Spinal cord (tissue), 10 donors: ENCODE measurements around the gene ATAD2B. TPM values are rescaled to one million over a fixed set of nuclear protein-coding genes. Genes with fewer than 3 reads are reported as not detected.

Experiments used
- DNase-seq, 6 donors: peaks; one replicate each; pipeline versions ENCODE4 v3.0.0 to v3.0.0-alpha.2; 2013 to 2015; ENCODE audit warnings: low spot score in 6 of 6, low read depth in 4 of 6
- H3K27ac ChIP-seq: one replicate; pipeline ENCODE4 v1.5.1; 2013; ENCODE audit warnings: low read depth, low read length, control low read depth
- H3K27me3 ChIP-seq: one replicate; pipeline ENCODE4 v1.6.1; 2013; ENCODE audit warnings: low read length; ENCODE audit not compliant: control insufficient read depth, insufficient read depth
- H3K36me3 ChIP-seq: one replicate; pipeline ENCODE4 v1.6.1; 2013; ENCODE audit warnings: low read length; ENCODE audit not compliant: control insufficient read depth, insufficient read depth
- H3K4me1 ChIP-seq: one replicate; pipeline ENCODE4 v1.6.1; 2013; ENCODE audit warnings: low read length; ENCODE audit not compliant: control insufficient read depth, insufficient read depth
- H3K4me3 ChIP-seq: one replicate; pipeline ENCODE4 v1.5.1; 2013; ENCODE audit warnings: low read depth, low read length, control low read depth
- H3K9me3 ChIP-seq: one replicate; pipeline ENCODE4 v1.6.1; 2013; ENCODE audit warnings: low read length; ENCODE audit not compliant: control insufficient read depth, insufficient read depth
- WGBS: methylation state at CpG from one replicate; pipeline ENCODE4 v1.1.5; 2013; ENCODE audit warnings: missing lambda C conversion rate; ENCODE audit not compliant: insufficient coverage; 5-methylcytosine and 5-hydroxymethylcytosine counted together
- polyA plus RNA-seq, 2 donors: library from polyadenylated mRNA; unstranded; fragments of 120-200 nt; gene quantifications; one replicate each; pipeline ENCODE4 v1.2.1, GENCODE V29; 2013; ENCODE audit not compliant: insufficient read length in 2 of 2
- total RNA-seq, 2 donors: library from RNA; depleted of rRNA in 1 of 2; stranded (reverse); fragments of 120-200 nt in 1 of 2; fragments of >200 nt in 1 of 2; gene quantifications; one replicate each; pipeline versions ENCODE4 v1.2.3 to v1.2.4, GENCODE V29; 2013 to 2014
- donor health status: healthy.

ATAD2B gene
- total and polyA plus RNA-seq, 4 donors, result 14.5 to 42.4 (median 22.6) TPM

GRCh38 chr2:23900133-23900532, 26.8 kb downstream of the ATAD2B start:
- 100% methylated on average over 3 of the region's 8 CpGs for WGBS
- no peaks in the 10 kb centered on the region for H3K4me1 ChIP-seq

GRCh38 chr2:23871206-23871605, 55.7 kb downstream of the ATAD2B start:
- H3K4me1 ChIP-seq, result no peaks in the 10 kb centered on the region
- no peak overlapping the region for H3K4me3 ChIP-seq
- no peak overlapping the region for H3K27ac ChIP-seq
- no peaks in the 10 kb centered on the region for H3K27me3 ChIP-seq
- DNase-seq, result no peak
- peaks cover 34% of the 10 kb centered on the region for H3K36me3 ChIP-seq
- no peaks in the 10 kb centered on the region for H3K9me3 ChIP-seq
- WGBS, result 95% methylated on average over 7 of the region's 7 CpGs

More at GRCh38 chr2:23900133-23900532, 26.8 kb downstream of the ATAD2B start:
- no peaks in the 10 kb centered on the region for H3K9me3 ChIP-seq
- DNase-seq, result no peak
- H3K4me3 ChIP-seq, result no peak overlapping the region
- H3K27me3 ChIP-seq, result no peaks in the 10 kb centered on the region
- H3K36me3 ChIP-seq, result no peaks in the 10 kb centered on the region
- H3K27ac ChIP-seq, result no peak overlapping the region

- H3K4me3 ChIP-seq, result no peak overlapping the region
- no CpG with 5 or more reads among the region's 2 CpGs for WGBS
- no peak overlapping the region for H3K27ac ChIP-seq
- DNase-seq, result no peak
- H3K36me3 ChIP-seq, result peaks cover 12% of the 10 kb centered on the region
- no peaks in the 10 kb centered on the region for H3K9me3 ChIP-seq
- H3K4me1 ChIP-seq, result no peaks in the 10 kb centered on the region
- H3K27me3 ChIP-seq, result no peaks in the 10 kb centered on the region
Observed at GRCh38 chr2:23867449-23867848, 59.5 kb downstream of the ATAD2B start.

DNA sequence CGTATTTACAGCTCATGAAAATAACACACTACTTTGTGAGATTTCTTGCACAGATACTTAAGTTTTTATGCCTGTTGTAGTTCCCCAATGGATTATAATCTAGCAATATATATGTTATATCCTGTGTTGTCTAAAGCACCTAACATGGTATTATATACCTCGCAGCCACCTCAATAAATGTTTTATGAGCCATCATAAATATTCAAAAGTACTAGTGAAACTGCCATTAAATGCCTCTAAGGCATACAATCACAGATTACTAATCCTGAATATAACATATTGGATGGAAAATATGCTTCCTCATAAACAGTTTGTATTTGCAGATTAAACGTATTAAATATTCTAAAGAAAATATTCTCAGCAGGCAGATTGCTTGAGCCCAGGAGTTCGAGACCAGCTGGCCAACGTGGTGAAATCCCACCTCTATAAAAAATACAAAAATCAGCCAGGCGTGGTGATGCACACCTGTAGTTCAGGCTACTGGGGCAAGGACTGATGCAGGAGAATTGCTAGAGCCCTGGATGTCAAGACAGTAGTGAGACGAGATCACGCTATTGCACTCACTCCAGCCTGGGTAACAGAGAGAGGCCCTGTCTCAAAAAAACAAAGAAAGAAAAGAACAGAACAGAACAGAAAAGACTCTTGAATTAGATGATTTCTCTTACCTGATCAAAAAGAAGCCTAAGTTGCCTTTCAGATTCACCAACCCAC, 64.1 kb downstream of the ATAD2B start:
- no peaks in the 10 kb centered on the region for H3K9me3 ChIP-seq
- DNase-seq, result no peak
- no peaks in the 10 kb centered on the region for H3K27me3 ChIP-seq
- peaks cover 3% of the 10 kb centered on the region for H3K36me3 ChIP-seq
- 72% methylated on average over 2 of the region's 8 CpGs for WGBS
- H3K4me3 ChIP-seq, result no peak overlapping the region
- H3K4me1 ChIP-seq, result no peaks in the 10 kb centered on the region
- H3K27ac ChIP-seq, result no peak overlapping the region

DNA sequence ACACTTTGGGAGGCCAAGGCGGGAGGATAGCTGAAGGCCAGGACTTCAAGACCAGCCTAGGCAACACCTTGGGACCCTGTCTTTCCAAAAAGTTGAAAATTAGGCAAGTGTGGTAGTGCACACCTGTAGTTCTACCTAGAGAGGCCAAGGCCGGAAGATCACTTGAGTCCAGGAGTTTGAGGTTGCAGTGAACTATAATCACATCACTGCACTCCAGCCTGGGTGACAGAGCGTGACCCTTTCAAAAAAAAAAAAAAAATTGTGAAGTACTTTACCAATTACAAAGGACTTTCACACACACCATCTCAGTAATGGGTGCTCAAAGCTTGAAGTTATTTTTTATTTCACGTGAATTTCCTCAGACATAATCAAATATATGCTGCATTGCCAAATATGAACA, 65.0 kb downstream of the ATAD2B start:
- DNase-seq, result no peak
- 92% methylated on average over 2 of the region's 4 CpGs for WGBS
- peaks cover 3% of the 10 kb centered on the region for H3K36me3 ChIP-seq
- H3K27ac ChIP-seq, result no peak overlapping the region
- H3K4me3 ChIP-seq, result no peak overlapping the region
- H3K27me3 ChIP-seq, result no peaks in the 10 kb centered on the region
- no peaks in the 10 kb centered on the region for H3K9me3 ChIP-seq
- no peaks in the 10 kb centered on the region for H3K4me1 ChIP-seq

DNA sequence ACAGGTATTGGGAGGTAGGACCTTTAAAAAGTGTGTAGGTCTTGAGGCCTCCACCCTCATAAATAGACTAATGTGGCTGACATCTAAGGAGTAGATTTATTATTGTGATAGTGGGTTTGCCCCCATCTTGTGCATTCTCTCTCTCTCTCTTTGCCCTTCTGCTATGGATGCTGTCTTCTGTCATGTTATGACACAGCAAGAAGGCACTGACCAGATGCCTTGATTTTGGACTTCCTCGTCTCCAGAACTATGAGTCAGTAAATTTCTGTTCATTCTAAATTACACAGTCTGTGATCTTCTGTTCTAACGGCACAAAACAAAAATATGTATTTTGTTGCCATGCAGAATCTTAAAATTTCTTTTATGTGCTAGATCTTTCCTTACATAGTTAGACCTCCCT, 66.9 kb downstream of the ATAD2B start:
- Histone ChIP-seq H3K36me3 (peaks cover 6% of the 10 kb centered on the region), H3K9me3 (no peaks in the 10 kb centered on the region), H3K4me1 (no peaks in the 10 kb centered on the region), H3K27me3 (no peaks in the 10 kb centered on the region), H3K4me3 (no peak overlapping the region), H3K27ac (no peak overlapping the region)
- no CpG with 5 or more reads among the region's 2 CpGs for WGBS
- no peak for DNase-seq

GRCh38 chr2:23859234-23859633, 67.7 kb downstream of the ATAD2B start:
- no CpG with 5 or more reads among the region's 2 CpGs for WGBS
- Histone ChIP-seq H3K4me1 (no peaks in the 10 kb centered on the region), H3K27ac (no peak overlapping the region), H3K4me3 (no peak overlapping the region), H3K9me3 (no peaks in the 10 kb centered on the region), H3K27me3 (no peaks in the 10 kb centered on the region), H3K36me3 (peaks cover 6% of the 10 kb centered on the region)
- no peak for DNase-seq

GRCh38 chr2:23850564-23851256, 76.2 kb downstream of the ATAD2B start:
- Histone ChIP-seq H3K4me1 (no peaks in the 10 kb centered on the region), H3K27me3 (no peaks in the 10 kb centered on the region), H3K9me3 (no peaks in the 10 kb centered on the region), H3K36me3 (peaks cover 4% of the 10 kb centered on the region), H3K27ac (no peak overlapping the region), H3K4me3 (no peak overlapping the region)
- WGBS, result 100% methylated on average over 3 of the region's 4 CpGs
- no peak for DNase-seq

DNA sequence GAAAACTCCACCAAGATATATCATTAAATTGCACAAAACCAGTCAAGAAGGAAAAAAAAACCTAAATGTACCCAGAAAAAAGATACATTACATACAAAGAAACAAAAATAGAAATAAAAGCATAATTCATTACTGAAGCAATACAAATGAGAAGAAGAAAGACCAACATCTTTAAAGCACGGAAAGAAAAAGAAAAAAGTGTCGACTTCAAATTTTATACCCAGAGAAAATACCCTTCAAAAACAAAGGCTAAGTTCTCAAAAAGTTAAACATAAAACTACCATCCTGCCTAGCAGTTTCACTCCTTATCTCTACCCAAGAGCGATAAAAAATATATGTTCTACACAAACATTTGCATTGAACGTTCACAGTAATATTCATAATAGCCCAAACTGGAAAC, 82.0 kb downstream of the ATAD2B start:
- Histone ChIP-seq H3K4me3 (no peak overlapping the region), H3K27me3 (no peaks in the 10 kb centered on the region), H3K4me1 (no peaks in the 10 kb centered on the region), H3K27ac (no peak overlapping the region), H3K9me3 (no peaks in the 10 kb centered on the region), H3K36me3 (peaks cover 4% of the 10 kb centered on the region)
- no peak for DNase-seq
- WGBS, result no CpG with 5 or more reads among the region's 4 CpGs
